ENCODE results near the gene CNOT8.

GRCh38 chr5:154813158-154813557 is 45.3 kb upstream of the CNOT8 start:
- TF ChIP-seq CTCF (IDR thresholded peaks at IDR 0.05) (no peak), TAF1 (IDR thresholded peaks at IDR 0.05; ENCODE audit: borderline replicate concordance, low read depth, low read length) (no peak), SMC3 (IDR thresholded peaks at IDR 0.05; ENCODE audit: low read depth, low read length) (no peak), NFIC (IDR thresholded peaks at IDR 0.05; ENCODE audit: borderline replicate concordance) (no peak), POLR2AphosphoS5 (IDR thresholded peaks at IDR 0.05; ENCODE audit: low read depth, low read length) (no peak), YY1 (IDR thresholded peaks at IDR 0.05; ENCODE audit: low read depth) (no peak)
- TF ChIP-seq, protein P1, sequence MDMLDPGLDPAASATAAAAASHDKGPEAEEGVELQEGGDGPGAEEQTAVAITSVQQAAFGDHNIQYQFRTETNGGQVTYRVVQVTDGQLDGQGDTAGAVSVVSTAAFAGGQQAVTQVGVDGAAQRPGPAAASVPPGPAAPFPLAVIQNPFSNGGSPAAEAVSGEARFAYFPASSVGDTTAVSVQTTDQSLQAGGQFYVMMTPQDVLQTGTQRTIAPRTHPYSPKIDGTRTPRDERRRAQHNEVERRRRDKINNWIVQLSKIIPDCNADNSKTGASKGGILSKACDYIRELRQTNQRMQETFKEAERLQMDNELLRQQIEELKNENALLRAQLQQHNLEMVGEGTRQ (IDR thresholded peaks at IDR 0.05; ENCODE audit: borderline replicate concordance, low read depth, low read length): no peak
- TF ChIP-seq, protein P2, sequence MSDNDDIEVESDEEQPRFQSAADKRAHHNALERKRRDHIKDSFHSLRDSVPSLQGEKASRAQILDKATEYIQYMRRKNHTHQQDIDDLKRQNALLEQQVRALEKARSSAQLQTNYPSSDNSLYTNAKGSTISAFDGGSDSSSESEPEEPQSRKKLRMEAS (IDR thresholded peaks at IDR 0.05; ENCODE audit: low read depth): no peak
